ENCODE data around the gene ASH1L. TPM values are rescaled to one million over a fixed set of nuclear protein-coding genes. Genes with fewer than 3 reads are reported as not detected.
"Not testable (repeated sequence)": the region's sequence is repeated elsewhere in the genome, so short reads cannot be mapped to it uniquely, and the experiment has no call there.

Gene ASH1L
- total RNA-seq, 1 donor from 2014 or later, result 43.0 TPM

DNA sequence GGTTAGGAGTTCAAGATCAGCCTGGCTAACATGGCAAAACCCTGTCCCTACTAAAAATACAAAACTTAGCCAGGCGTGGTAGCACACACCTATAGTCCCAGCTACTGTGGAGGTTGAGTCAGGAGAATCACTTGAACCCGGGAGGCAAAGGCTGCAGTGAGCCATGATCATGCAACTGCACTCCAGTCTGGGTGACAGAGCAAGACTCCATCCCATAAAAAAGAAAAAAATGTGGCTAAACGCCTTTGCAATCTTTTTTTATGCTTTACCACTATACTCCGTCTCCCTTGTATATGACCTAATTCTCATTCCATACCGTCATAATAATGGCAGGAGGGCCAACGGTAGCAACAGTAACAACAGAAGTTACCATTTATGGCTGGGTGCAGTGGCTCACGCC, 109.5 kb downstream of the ASH1L start:
- TF ChIP-seq, protein P1, sequence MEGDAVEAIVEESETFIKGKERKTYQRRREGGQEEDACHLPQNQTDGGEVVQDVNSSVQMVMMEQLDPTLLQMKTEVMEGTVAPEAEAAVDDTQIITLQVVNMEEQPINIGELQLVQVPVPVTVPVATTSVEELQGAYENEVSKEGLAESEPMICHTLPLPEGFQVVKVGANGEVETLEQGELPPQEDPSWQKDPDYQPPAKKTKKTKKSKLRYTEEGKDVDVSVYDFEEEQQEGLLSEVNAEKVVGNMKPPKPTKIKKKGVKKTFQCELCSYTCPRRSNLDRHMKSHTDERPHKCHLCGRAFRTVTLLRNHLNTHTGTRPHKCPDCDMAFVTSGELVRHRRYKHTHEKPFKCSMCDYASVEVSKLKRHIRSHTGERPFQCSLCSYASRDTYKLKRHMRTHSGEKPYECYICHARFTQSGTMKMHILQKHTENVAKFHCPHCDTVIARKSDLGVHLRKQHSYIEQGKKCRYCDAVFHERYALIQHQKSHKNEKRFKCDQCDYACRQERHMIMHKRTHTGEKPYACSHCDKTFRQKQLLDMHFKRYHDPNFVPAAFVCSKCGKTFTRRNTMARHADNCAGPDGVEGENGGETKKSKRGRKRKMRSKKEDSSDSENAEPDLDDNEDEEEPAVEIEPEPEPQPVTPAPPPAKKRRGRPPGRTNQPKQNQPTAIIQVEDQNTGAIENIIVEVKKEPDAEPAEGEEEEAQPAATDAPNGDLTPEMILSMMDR (IDR thresholded peaks at IDR 0.05; ENCODE audit: partially characterized antibody, unreplicated experiment), result no peak
- H3K4me1 Mint-ChIP-seq (ENCODE audit: low read depth, unreplicated experiment), result peaks cover 21% of the 10 kb centered on the region
- peaks cover 8% of the 10 kb centered on the region for H3K36me3 Mint-ChIP-seq (ENCODE audit: unreplicated experiment)
- no peak for DNase-seq
- peaks cover under 1% of the 10 kb centered on the region for H3K9me3 Mint-ChIP-seq (ENCODE audit: unreplicated experiment)
- H3K27me3 Mint-ChIP-seq (ENCODE audit: unreplicated experiment), result peaks cover 3% of the 10 kb centered on the region
- no peak overlapping the region for H3K27ac Mint-ChIP-seq (ENCODE audit: unreplicated experiment)
- H3K4me3 Mint-ChIP-seq (ENCODE audit: unreplicated experiment), result no peak overlapping the region

DNA sequence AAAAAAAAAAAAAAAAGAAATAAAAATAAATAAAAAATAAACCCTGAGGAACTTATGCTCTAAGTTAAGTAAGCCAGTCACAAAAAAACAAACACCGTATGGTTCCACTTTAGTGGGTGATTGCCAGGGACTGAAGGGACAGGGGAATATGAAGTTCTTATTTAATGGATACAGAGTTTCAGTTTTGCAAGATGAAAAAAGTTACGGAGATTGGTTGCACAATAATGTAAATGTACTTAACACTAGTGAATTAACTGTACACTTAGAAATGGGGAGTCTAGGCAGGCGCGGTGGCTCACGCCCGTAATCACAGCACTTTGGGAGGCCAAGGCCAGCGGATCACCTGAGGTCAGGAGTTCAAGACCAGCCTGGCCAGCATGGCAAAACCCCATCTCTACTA, 111.4 kb downstream of the ASH1L start:
- H3K27ac Mint-ChIP-seq (ENCODE audit: unreplicated experiment), result no peak overlapping the region
- no peak for DNase-seq
- no peak overlapping the region for H3K4me3 Mint-ChIP-seq (ENCODE audit: unreplicated experiment)
- peaks cover 3% of the 10 kb centered on the region for H3K27me3 Mint-ChIP-seq (ENCODE audit: unreplicated experiment)
- H3K9me3 Mint-ChIP-seq (ENCODE audit: unreplicated experiment), result peaks cover 3% of the 10 kb centered on the region
- peaks cover 8% of the 10 kb centered on the region for H3K36me3 Mint-ChIP-seq (ENCODE audit: unreplicated experiment)
- peaks cover 8% of the 10 kb centered on the region for H3K4me1 Mint-ChIP-seq (ENCODE audit: low read depth, unreplicated experiment)
- TF ChIP-seq, protein P1 (IDR thresholded peaks at IDR 0.05; ENCODE audit: partially characterized antibody, unreplicated experiment), result no peak

DNA sequence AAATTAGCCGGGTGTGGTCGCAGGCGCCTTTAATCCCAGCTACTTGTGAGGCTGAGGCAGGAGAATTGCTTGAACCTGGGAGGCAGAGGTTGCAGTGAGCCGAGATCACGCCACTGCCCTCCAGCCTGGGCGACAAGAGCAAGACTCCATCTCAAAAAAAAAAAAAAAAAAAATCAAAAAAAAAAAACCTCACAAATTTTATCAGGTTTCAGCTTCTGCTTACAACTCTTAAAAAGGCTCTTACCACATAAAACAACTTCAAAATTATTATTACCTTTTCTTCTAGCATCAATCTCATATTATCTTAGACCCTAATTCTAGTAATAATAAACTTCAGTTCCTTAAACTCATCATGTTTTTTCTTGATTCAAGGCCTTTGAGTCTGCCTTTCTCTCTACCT, 120.2 kb downstream of the ASH1L start:
- H3K4me3 Mint-ChIP-seq (ENCODE audit: unreplicated experiment); H3K9me3 Mint-ChIP-seq (ENCODE audit: unreplicated experiment); H3K36me3 Mint-ChIP-seq (ENCODE audit: unreplicated experiment); H3K4me1 Mint-ChIP-seq (ENCODE audit: low read depth, unreplicated experiment); DNase-seq; H3K27me3 Mint-ChIP-seq (ENCODE audit: unreplicated experiment): not testable (repeated sequence)
- peak overlapping the region; percentile 11 for H3K27ac Mint-ChIP-seq (ENCODE audit: unreplicated experiment)

DNA sequence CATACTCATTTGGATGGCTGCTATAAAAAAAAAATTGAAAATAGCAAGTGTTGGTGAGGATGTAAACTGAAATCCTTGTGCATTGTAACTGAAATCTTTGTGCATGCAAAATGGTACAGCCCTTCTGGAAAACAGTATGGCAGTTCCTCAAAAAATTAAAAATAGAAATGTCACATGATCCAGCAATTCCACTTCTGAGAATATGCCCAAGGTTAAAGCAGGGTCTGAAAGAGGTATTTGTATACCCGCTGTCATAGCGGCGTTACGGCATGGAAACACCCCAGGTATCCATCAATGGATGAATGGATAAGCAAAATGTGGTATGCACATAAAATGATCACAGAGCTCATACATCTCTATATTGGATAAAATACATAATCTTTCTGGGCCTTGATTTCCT, 125.2 kb downstream of the ASH1L start:
- peaks cover 1% of the 10 kb centered on the region for H3K9me3 Mint-ChIP-seq (ENCODE audit: unreplicated experiment)
- H3K36me3 Mint-ChIP-seq (ENCODE audit: unreplicated experiment), result no peaks in the 10 kb centered on the region
- no peak for DNase-seq
- no peak overlapping the region for H3K27ac Mint-ChIP-seq (ENCODE audit: unreplicated experiment)
- peaks cover 3% of the 10 kb centered on the region for H3K4me1 Mint-ChIP-seq (ENCODE audit: low read depth, unreplicated experiment)
- TF ChIP-seq, protein P1 (IDR thresholded peaks at IDR 0.05; ENCODE audit: partially characterized antibody, unreplicated experiment), result no peak
- H3K27me3 Mint-ChIP-seq (ENCODE audit: unreplicated experiment), result no peaks in the 10 kb centered on the region
- H3K4me3 Mint-ChIP-seq (ENCODE audit: unreplicated experiment), result no peak overlapping the region

DNA sequence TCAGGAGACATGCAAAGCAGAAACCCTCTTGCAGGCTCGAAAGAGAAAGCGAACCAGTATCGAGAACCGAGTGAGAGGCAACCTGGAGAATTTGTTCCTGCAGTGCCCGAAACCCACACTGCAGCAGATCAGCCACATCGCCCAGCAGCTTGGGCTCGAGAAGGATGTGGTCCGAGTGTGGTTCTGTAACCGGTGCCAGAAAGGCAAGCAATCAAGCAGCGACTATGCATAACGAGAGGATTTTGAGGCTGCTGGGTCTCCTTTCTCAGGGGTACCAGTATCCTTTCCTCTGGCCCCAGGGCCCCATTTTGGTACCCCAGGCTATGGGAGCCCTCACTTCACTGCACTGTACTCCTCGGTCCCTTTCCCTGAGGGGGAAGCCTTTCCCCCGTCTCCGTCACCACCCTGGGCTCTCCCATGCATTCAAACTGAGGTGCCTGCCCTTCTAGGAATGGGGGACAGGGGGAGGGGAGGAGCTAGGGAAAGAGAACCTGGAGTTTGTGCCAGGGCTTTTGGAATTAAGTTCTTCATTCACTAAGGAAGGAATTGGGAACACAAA, 128.7 kb downstream of the ASH1L start:
- peak overlapping the region; percentile 48 for H3K27ac Mint-ChIP-seq (ENCODE audit: unreplicated experiment)
- not testable (repeated sequence) for H3K4me1 Mint-ChIP-seq (ENCODE audit: low read depth, unreplicated experiment); H3K9me3 Mint-ChIP-seq (ENCODE audit: unreplicated experiment); DNase-seq; H3K27me3 Mint-ChIP-seq (ENCODE audit: unreplicated experiment); H3K36me3 Mint-ChIP-seq (ENCODE audit: unreplicated experiment); H3K4me3 Mint-ChIP-seq (ENCODE audit: unreplicated experiment)

- not testable (repeated sequence) for DNase-seq; H3K4me3 Mint-ChIP-seq (ENCODE audit: unreplicated experiment); H3K9me3 Mint-ChIP-seq (ENCODE audit: unreplicated experiment); H3K27me3 Mint-ChIP-seq (ENCODE audit: unreplicated experiment); H3K36me3 Mint-ChIP-seq (ENCODE audit: unreplicated experiment); H3K27ac Mint-ChIP-seq (ENCODE audit: unreplicated experiment); H3K4me1 Mint-ChIP-seq (ENCODE audit: low read depth, unreplicated experiment)
Measured at GRCh38 chr1:155433128-155433830, 129.3 kb downstream of the ASH1L start.

Measured in glutamatergic neuron (in vitro differentiated cells).